Bronchus fibroblast of lung (primary cell): ENCODE results near the gene TNP2. TPM values are rescaled to one million over a fixed set of nuclear protein-coding genes. Genes with fewer than 3 reads are reported as not detected.

ENCODE experiments used
- total RNA-seq: library from RNA; depleted of rRNA; stranded (reverse); fragments of >200 nt; gene quantifications from 2 replicates; pipeline ENCODE4 v1.2.3, GENCODE V29; 2015

The TNP2 gene
- total RNA-seq = not detected in 2 replicates

GRCh38 chr16:11268921-11269375 is at the start of gene TNP2:
TSS of gene TNP2 (minus strand) at chr16:11269325. CDS start at chr16:11269262, 63 bp downstream.

DNA sequence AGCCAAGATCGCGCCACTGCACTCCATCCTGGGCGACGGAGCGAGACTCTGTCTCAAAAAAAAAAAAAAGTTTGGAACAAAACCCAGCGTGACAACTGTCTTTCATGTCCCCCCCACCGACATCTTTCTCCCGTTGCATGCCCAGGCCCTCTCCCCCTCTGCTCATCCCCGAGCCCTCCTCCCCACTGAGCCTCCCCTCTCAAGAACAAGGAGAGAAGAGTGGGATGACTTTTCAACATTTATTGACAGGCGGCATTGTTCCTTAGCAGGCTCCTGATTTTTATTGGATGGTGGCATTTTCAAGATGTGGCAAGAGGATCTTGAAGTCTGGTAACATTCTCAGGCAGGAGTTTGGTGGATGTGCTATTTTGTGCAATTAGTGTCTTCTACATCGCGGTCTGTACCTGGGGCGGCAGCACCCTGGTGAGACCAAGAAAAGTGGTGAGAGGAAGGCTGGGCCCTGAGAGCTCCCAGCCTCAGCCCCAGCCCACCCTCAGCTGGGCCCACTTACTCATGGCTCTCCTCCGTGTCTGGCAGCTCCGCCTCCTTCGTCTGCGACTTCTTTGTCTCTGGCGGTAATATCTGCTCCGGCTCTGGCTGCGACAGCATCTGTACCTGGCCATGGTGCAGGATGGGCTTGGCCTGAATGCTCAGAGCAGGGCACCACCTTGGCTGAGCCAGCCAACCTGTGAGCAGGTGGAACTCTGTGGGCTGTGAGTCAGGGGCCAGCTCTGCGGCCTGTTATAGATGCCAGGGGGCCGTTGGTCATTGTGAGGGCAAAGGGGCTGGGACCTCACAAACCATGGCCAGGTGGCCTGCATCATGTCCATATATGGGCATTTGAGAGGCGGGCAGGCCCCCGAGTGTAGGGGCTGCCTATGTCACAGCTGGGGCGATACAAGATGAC is 11.7 kb upstream of the TNP2 start, which contains the start of gene PRM1:
TSS of gene PRM1 (minus strand) at position 715 of the 907 bp plus-strand sequence. CDS start at position 623, 92 bp downstream.

DNA sequence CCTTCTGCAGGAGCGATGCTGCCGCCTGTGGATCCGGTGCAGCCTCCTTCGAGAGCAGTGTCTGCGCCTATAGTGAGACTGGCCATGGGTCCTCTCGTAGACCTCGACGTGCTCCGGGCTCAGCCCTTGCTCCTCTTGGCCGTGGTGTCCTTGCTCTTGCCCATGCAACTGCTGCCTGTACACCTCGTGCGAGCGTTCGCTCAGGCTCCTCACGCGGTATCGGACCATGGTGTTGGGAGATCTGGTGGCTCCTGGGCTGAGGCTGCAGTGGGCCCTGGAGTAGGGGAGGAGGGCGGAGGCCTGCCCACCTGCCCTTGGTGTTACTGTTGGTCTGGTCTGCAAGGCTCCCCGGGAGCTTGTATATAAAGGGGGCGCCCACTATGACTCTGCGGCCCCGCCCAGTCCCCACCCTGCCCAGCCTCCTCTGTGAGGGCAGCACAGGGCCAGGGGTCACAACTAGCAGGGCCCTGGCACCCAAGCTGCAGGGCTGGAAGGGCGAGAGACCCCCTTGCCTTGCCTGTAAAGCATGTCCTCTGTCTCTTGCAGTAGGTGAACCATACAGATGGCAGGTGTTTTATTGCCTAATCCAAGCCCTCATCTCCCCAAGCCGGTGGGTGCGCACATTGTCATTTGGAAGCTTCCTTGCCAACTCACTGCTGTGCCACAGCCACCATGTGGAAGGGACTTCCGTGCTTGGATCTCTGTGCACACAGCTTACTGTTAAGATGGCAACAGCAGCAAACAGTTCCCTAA is 7.2 kb upstream of the TNP2 start, which contains the start of gene PRM2:
TSS of gene PRM2 (minus strand) at position 338 of the 753 bp plus-strand sequence. CDS start at position 228, 110 bp downstream.

DNA sequence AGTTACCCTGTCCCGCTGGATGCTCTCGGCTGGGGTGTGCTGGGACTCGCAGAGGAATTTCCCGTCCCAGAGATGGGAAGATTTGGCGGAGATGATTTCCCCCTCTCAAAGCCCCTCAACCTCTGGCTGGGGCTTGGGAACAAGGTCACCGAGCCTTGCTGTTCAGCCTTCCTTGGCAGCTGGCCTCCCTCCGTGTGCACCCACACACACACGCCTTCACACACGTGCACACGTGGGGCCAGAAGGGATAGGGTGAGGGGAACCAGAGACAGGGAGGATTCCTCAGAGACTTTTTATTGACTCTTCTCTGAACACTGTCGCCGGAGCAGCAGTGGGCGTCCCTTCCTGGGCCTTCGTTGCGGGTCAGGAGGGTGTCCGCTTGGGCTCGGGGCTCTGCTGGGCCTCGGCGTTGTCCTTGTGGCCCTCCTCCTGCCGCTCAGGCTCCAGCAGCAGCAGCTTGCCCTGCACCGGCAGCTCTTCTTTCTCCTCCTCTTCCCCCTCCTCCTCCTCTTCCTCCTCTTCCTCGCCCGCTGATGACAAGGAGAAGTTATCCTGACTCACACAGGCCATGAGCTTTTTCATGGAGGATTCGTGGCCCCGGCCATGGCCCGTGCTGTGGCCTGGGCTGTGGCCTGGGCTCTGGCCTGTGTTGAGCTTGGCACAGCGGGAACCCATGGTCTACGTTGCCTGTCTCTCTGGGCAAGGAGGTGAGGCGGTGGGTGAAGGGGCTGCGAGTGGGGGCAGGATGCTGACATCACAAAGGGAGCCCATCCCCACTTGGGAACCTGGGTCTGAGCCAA is 4.0 kb upstream of the TNP2 start, which contains the start of gene PRM3:
TSS of gene PRM3 (minus strand) at position 709 of the 800 bp plus-strand sequence. CDS start at position 675, 34 bp downstream.

DNA sequence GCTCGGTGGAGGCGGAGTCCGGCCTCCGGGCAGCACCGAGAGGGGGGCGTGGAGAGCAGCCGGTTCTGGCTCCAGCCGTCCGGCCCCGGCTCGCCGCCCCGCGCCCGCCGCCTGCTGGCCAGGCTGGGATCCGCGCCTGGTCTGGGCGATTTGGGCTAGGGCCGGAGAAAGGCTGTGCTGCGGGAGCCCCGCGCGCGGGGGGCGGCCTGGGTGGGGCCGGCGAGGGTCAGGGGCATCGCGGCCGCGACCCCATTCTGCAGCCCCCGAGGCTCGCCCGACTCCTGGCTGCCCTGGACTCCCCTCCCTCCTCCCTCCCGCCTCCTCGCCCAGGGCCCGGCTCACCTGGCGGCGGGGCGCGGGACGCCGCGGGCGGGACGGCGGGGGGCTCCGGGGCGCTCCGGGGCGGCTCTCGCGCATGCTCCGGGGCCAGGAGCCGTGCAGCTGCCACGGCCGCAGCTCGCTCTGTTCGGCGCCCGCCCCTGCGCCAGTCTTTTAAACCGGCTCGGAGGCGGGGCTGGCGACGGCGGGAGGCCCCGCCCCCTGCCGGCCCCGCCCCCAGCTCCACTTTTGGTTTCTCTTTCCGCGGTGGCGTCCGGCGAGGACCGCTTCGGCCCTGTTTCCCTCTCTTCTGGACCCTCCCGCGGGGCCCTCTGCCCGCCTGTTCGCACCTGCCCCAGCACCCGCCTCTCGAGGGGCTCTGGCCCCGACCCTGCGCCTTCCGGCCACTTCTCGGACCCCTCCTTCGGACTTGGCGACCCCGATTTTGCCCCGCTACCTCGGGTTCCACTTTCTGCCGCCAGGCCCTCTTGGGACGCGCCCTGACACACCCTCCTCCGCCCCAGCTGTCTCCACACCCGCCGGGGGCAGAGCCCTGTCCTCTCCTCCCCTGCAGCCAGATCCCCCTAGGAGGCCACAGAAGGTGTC is 13.1 kb downstream of the TNP2 start, which contains the start of gene SOCS1:
TSS of gene SOCS1 (minus strand) at position 468 of the 924 bp plus-strand sequence. CDS start 726 bp downstream, outside the sequence.

Other genes starting within 250 kb of the TNP2 start
- gene SOCS1, start 13.1 kb downstream of the TNP2 start, total RNA-seq = 10.6 and 11.1 TPM in 2 replicates
- gene PRM3, start 4.3 kb upstream of the TNP2 start, total RNA-seq = not detected in 2 replicates
- gene PRM2, start 7.2 kb upstream of the TNP2 start, total RNA-seq = not detected in 2 replicates
- gene PRM1, start 12.0 kb upstream of the TNP2 start, total RNA-seq = not detected in 2 replicates
- 12.0 and 16.0 TPM in 2 replicates for gene RMI2, start 76.1 kb upstream of the TNP2 start, total RNA-seq